Erythroblast (primary cell): ENCODE measurements around the gene ABCC3.

Source experiments
- GATA1 ChIP-seq: IDR thresholded peaks from 2 replicates; pipeline ENCODE4 v1.6.1; 2011; ENCODE audit warnings: low read depth, mild to moderate bottlenecking, control low read depth, low read length, moderate library complexity
- POLR2A ChIP-seq: IDR thresholded peaks from 2 replicates; pipeline ENCODE4 v1.6.1; 2011; ENCODE audit warnings: mild to moderate bottlenecking, low read length

DNA sequence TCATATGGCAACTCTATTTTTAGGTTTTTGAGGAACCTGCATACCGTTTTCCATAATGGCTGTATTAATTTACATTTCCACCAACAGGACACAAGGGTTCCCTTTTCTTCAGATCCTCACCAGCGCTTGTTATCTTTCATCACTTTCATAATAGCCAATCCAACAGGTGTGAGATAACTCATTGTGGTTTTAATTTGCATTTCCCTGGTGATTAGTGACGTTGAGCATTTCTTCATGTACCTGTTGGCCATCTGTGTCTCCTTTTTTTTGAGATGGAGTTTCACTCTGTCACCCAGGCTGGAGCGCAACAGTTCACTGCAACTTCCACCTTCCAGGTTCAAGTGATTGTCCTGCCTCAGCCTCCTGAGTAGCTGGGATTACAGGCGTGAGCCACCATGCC lies 36.2 kb upstream of the ABCC3 start:
- no peak for TF ChIP-seq POLR2A
- TF ChIP-seq GATA1, result no peak
